GM18951 (cell line): ENCODE measurements around the gene CPA2.
"Not testable (repeated sequence)": the region's sequence is repeated elsewhere in the genome, so short reads cannot be mapped to it uniquely, and the experiment has no call there.

Experiments used
- POLR2A ChIP-seq: IDR thresholded peaks from 4 replicates; pipeline ENCODE4 v1.6.1; 2011; ENCODE audit warnings: mild to moderate bottlenecking; ENCODE audit not compliant: insufficient read length, insufficient read depth; ENCODE audit errors: extremely low read depth
- in situ Hi-C: fragments of 300-500 bp; cut with MboI; formaldehyde crosslinking; loops from one replicate; pipeline ENCODE4 v1.12.0; 2022; ENCODE audit warnings: low sequenced_read_pairs, mixed read lengths, inconsistent platforms; ENCODE audit not compliant: unreplicated experiment

CPA2 gene

DNA sequence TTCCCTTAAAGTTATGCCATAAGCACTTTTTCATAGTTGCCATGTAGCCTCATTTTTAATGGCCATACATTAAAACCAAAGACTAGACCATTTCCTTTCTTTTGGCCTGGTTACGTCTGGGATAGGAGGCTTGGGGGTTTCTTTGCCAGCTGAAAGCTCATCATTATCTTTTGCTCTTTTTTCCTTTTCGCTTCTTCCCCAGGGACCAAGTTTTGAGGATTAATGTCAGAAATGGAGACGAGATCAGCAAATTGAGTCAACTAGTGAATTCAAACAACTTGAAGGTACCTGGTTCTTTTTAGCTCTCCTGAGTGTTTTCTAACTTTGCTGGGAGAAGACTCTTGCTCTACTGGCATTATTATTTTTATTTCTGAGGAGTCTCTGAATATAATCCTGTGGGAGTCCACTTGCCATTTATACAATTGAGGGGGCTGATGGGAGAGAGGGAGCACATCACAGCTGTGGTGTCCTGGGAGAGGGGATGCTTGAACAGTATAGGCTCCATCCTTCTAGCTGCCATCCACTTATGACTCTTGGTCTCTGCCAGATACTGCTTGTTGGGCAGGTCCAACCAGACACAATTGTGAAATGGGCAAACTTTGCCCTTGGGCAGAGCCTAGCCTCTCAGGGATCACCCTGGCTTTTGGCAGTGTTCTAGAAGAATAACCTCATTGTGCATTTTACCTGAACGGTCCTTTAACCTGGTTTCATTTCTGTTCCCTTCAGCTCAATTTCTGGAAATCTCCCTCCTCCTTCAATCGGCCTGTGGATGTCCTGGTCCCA lies 32.1 kb downstream of the CPA2 start:
- TF ChIP-seq POLR2A: no peak
- in situ Hi-C loops: no loop called here

DNA sequence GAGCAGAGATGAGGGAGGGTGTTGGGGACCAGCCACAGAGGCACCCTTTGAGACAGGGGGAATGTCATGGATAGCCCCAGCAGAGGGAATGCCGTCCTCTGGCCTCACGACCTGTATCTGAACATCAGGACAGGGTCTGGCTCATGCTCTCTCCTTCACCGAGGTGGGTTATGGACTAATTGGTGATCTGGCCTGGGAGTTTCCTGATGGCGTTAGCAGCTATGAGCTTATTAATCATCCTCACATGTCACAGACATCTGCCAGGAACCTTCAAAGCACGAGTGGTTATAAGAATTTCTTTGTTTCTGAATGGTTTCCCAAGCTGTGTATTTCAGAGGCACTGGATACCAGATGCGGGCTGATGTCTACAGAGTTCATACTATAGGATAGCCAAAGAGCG lies 33.2 kb downstream of the CPA2 start:
- in situ Hi-C loops: no loop called here
- TF ChIP-seq POLR2A: no peak

DNA sequence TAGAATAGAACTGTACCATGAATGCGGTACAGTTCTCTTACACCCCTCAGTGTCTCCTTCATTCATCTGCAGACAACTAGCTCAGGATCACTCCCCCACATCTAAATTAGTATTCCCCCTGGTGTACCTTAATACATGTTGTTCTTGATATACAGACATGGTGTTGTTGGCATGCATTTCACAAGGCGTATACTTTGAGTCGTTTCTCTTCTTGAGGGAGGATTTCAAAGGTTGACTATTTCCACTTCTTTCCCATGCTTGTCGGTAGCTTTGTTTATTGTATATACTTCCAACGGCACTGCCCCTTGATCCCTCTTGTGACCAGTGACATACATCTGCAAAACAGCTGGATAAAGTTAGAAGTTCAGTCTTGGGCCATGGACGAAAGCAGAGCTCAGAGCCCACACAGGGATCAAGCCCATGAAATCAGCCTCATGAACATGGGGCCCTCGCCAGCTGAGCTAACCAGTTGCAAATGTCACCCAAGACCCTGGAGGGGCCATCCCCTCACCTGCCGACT lies 34.9 kb downstream of the CPA2 start:
- no peak for TF ChIP-seq POLR2A
- in situ Hi-C loops: no loop called here

DNA sequence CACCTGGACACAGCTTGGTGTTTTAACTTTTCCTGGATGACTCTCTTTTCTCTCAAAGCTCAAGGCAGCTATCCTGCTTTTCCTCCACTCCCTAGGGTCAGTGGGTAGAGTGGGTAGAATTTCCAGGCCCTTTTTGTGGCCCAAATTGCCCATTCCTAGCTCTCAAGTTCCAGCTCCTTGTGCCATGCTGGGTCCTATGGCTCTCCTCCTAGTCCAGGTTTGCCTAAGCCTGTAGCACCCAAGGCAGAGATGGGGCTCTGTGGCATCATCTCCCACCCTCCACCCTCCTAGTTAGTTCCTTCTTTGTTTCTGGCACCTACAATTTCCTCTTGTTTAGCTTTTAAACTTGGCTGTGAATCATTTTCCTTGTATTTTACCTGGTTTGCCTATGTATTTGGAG lies 36.0 kb downstream of the CPA2 start:
- no peak for TF ChIP-seq POLR2A
- in situ Hi-C loops: no loop called here

DNA sequence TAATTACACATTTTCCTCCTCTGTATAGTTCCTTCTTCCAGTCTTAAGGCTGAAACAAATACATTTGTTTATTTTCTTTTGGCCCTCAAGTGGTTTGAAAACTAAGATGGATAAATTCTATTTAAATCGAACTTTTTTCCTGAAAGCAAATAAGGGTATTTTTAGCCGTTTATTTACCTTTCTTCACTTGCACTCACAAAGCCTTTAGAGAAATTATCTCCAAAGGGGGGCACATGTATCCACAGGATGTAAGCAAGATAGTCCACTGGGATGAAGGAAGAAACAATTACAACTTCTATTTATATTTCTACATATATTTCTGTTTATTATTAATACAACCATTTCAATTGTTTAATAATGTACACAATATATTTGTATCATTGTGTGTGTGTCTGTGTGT lies 36.5 kb downstream of the CPA2 start:
- in situ Hi-C loops: no loop called here
- no peak for TF ChIP-seq POLR2A

DNA sequence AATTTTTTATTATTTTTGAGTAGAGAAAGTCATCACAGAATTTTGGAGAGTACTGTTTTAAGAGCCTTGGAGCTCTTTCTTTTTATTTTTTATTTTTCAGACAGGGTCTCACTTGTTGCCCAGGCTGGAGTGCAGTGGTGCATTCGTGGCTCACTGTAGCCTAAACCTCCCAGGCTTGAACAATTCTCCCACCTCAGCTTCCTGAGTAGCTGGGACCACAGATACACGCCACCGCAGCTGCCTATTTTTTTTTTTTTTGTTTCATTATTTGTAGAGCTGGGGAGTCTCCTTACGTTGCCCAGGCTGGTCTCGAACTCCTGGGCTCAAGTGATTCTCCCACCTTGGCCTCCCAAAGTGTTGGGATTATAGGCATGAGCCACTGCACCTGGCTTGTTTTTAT lies 36.9 kb downstream of the CPA2 start:
- no peak for TF ChIP-seq POLR2A
- in situ Hi-C loops: no loop called here

DNA sequence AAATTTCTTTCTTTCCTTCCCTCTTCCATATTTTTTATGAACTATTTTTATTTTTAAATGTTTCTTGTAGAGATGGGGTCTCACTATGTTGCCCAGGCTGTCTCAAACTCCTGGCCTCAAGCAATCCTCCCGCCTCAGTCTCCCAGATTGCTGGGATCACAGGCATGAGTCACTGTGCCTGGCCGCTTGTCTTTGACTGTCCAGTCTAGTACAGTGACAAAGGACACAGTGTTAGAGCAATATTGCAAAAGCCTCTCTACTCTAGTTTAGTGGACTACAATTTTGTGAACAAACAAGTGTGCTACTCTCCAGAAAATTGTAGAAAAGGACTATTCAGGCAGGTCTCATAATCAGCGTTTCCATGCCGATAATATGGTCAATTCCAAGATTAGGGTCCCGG lies 37.3 kb downstream of the CPA2 start:
- TF ChIP-seq POLR2A: no peak
- in situ Hi-C loops: no loop called here

DNA sequence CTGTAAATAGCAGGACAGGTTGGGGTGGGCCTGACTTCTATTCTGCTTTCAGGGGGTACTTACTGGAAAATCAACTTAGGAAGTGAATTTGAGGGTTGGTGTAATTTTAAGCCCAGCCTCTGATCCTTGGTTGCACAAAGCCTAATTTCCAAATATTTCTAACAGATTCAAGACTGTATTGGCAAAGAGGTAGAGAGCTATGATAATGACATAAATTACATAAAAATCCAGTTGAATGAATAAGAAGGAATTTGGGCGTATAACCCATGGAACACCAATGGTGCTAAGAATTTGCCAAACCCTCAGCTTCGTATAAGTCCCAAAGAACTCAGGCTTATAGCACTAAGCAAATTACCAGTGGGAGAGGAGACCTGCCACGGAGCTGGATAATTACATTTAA lies 38.2 kb downstream of the CPA2 start:
- in situ Hi-C loops: no loop called here
- no peak for TF ChIP-seq POLR2A

DNA sequence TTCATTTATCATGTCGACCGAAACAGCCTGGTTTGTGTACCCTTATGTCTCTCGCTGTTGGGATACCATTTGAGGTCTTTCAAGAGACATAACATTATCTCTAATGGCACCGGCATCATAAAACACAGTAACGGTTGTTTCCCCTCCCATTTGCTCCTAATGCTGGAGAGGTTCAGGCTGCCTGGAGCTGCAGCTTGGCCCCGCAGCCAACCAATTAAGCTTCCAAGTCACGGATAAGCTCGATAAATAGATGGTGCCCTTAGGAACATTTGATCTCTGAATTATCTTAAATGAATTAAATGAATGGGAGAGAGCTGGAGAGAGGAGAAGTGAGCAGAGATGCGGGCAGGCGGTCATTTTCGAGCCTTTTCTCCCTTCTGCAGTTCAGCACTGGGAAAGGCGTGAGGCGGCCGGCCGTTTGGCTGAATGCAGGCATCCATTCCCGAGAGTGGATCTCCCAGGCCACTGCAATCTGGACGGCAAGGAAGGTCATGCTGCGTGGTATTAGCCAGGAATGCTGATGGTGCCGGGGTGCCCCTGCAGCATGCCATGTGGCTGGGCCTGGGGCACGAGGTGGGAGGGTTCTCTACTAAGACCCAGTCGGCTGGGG lies 38.9 kb downstream of the CPA2 start:
- in situ Hi-C loops: no loop called here
- TF ChIP-seq POLR2A: no peak

DNA sequence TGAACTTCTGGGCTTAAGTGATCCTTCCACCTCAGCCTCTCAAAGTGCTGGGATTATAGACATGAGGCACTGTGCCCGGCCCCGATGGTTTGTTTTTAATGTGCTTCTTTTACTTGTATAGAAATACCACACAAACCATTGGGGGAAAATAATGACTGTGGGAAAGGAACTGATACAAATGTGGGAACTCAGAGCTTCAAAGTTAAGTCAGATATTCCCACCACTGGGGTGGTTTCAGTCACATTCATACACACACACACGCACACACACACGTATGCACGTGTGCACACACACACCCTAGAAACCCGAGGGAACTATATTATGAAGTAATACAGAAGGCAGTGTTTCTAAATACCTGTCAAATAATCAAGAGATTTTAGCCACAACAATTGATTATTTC lies 43.3 kb downstream of the CPA2 start:
- in situ Hi-C loops: no loop called here
- TF ChIP-seq POLR2A: no peak

DNA sequence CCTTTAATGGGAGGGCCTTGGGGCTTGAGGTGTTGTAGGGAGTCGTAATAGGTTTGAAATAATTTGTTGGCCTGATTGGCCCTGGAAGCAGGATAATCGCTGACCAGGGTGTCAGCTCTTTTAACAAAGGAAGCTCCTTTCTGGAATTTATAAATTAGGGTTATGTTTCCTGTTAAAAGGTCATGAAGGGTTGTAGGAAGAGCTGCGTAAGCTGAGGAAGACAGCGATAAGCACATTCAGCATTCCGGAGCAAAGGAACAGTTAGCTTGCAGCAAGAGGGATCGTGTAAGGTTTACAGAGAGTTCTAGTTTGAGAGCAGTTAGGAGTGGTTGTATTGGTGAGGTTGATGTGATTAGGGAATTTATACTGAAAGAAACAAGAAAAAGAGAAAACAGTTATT lies 47.6 kb downstream of the CPA2 start:
- TF ChIP-seq POLR2A: no peak
- in situ Hi-C loops: no loop called here

DNA sequence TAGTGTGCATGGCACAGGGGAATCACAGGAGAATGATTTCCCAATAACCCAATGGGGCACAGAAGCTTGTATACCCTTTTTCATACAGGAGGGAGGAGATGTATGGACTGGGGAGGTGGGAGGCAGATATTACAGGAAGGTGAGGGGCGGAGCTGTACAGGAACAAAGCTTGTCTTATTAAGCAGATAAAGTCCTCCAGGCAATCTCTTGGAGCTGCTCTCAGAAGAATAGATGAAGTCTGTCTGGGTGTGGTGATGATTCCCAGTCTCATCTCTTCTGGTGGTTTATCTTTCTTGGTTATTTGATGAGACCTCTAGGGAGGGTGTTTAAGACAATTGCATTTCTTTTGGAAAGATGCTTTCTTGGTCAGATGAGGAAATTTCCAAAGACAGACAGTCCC lies 52.9 kb downstream of the CPA2 start:
- in situ Hi-C loops: no loop called here
- no peak for TF ChIP-seq POLR2A

DNA sequence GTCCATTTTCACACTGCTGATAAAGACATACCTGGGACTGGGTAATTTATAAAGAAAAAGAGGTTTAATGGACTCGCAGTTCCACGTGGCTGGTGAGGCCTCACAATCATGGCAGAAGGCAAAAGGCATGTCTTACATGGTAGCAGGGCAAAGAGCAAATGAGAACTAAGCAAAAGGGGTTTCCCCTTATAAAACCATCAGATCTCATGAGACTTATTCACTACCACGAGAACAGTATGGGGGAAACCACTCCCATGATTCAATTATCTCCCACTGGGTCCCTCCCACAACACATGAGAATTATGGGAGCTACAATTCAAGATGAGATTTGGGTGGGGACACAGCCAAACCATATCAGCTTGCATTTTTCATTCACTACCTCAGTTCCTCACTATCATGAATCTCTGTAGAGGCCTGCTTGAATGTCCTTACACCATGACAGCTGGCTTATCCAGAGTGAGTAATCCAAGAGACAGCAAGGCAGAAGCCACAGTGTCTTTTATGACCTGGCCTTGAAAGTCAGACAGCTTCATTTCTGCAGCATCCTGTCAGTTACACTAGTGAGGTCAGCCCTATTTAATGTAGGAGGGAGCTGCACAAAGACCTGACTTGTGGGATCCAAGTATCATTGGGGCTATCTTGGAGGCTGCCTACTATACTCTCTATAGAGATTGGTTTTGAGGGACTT lies 55.0 kb downstream of the CPA2 start:
- in situ Hi-C loops: not testable (repeated sequence)

DNA sequence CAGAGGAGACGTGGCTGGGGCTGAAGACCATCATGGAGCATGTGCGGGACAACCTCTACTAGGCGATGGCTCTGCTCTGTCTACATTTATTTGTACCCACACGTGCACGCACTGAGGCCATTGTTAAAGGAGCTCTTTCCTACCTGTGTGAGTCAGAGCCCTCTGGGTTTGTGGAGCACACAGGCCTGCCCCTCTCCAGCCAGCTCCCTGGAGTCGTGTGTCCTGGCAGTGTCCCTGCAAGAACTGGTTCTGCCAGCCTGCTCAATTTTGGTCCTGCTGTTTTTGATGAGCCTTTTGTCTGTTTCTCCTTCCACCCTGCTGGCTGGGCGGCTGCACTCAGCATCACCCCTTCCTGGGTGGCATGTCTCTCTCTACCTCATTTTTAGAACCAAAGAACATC lies 56.0 kb downstream of the CPA2 start:
- in situ Hi-C loops: no loop called here
- no peak for TF ChIP-seq POLR2A
